SW480 (cell line): Measurements from ENCODE around the gene PXMP4.
A peak's percentile ranks its signal among the peaks of the same experiment; 100 is the strongest.
"Not testable (repeated sequence)": the region's sequence is repeated elsewhere in the genome, so short reads cannot be mapped to it uniquely, and the experiment has no call there.

Source experiments
- DNase-seq: peaks from one replicate; pipeline ENCODE4 v3.0.0-alpha.2; 2016; ENCODE audit warnings: low spot score

PXMP4 gene

GRCh38 chr20:33702861-33703260, 17.2 kb downstream of the PXMP4 start:
- no peak for DNase-seq

- no peak for DNase-seq
Measured at GRCh38 chr20:33701629-33702450, 18.3 kb downstream of the PXMP4 start.

GRCh38 chr20:33700696-33701441, 19.2 kb downstream of the PXMP4 start:
- DNase-seq = not testable (repeated sequence)

GRCh38 chr20:33698966-33699365, 21.1 kb downstream of the PXMP4 start:
- not testable (repeated sequence) for DNase-seq

- no peak for DNase-seq
Measured at GRCh38 chr20:33697129-33697528, 23.0 kb downstream of the PXMP4 start.

- no peak for DNase-seq
Measured at GRCh38 chr20:33696448-33696847, 23.7 kb downstream of the PXMP4 start.

- no peak for DNase-seq
Measured at GRCh38 chr20:33694639-33695012, 25.5 kb downstream of the PXMP4 start.

- no peak for DNase-seq
Measured at GRCh38 chr20:33693741-33694638, 26.1 kb downstream of the PXMP4 start.

GRCh38 chr20:33693289-33693688, 26.8 kb downstream of the PXMP4 start:
- no peak for DNase-seq

- peak; percentile 83 for DNase-seq
Measured at GRCh38 chr20:33689973-33690372, 30.1 kb downstream of the PXMP4 start.

GRCh38 chr20:33689493-33689892, 30.6 kb downstream of the PXMP4 start:
- no peak for DNase-seq

GRCh38 chr20:33688938-33689424, 31.1 kb downstream of the PXMP4 start:
- no peak for DNase-seq

GRCh38 chr20:33687993-33688937, 31.8 kb downstream of the PXMP4 start:
- no peak for DNase-seq

- no peak for DNase-seq
Measured at GRCh38 chr20:33687370-33687915, 32.7 kb downstream of the PXMP4 start.

- no peak for DNase-seq
Measured at GRCh38 chr20:33686984-33687366, 33.1 kb downstream of the PXMP4 start.

- peak; percentile 97 for DNase-seq
Measured at GRCh38 chr20:33686100-33686983, 33.8 kb downstream of the PXMP4 start, which contains the start of gene E2F1. Gene E2F1 (minus strand): TSS chr20:33686385. CDS start chr20:33686264, 121 bp downstream.

GRCh38 chr20:33685328-33686099, 34.6 kb downstream of the PXMP4 start:
- no peak for DNase-seq

GRCh38 chr20:33684533-33685327, 35.4 kb downstream of the PXMP4 start:
- no peak for DNase-seq
